ENCODE results near the gene ZNF280D. TPM values are rescaled to one million over a fixed set of nuclear protein-coding genes. Genes with fewer than 3 reads are reported as not detected.

The ZNF280D gene
- total and polyA plus RNA-seq, 2 of the 8 experiments (the other 6 are each of a cell fraction or from before 2014, with no cell fraction given): 7.4 to 27.5 TPM

- no peak for TF ChIP-seq CHD1 (IDR thresholded peaks at IDR 0.05; ENCODE audit: low read depth, low read length)
- no peak for TF ChIP-seq SP1 (IDR thresholded peaks at IDR 0.05; ENCODE audit: low read depth, low read length)
- TF ChIP-seq CEBPB (IDR thresholded peaks at IDR 0.05; ENCODE audit: low read depth, low read length): no peak
Measured at GRCh38 chr15:56736308-56736707, 3.0 kb upstream of the ZNF280D start (continued).

Measured in H1 (cell line).